ENCODE data around the gene PRKD2. TPM values are rescaled to one million over a fixed set of nuclear protein-coding genes. Genes with fewer than 3 reads are reported as not detected.

Gene PRKD2
- total RNA-seq, 4 donors from 2014 or later, result 21.0 to 36.1 (median 30.2) TPM

- Histone ChIP-seq H3K9me3 (no peaks in the 10 kb centered on the region), H3K27me3 (no peaks in the 10 kb centered on the region), H3K36me3 (peaks cover 0 to 47% (median 8%) of the 10 kb centered on the region in 3 donors), H3K4me1 (peaks cover 0 to 40% (median 7%) of the 10 kb centered on the region in 4 donors), H3K4me3 (no peak overlapping the region), H3K27ac (peak overlapping the region in 3 of 4 donors; percentile 37 to 75 (median 44))
- 63 to 70% methylated on average over 33 to 39 of the region's 39 CpGs for WGBS, 2 donors
- DNase-seq (ENCODE audit: low spot score in 2 of 2), result no peak
- TF ChIP-seq POLR2A (IDR thresholded peaks at IDR 0.05), result no peak
- no peak for TF ChIP-seq CTCF (IDR thresholded peaks at IDR 0.05)
- peak in 1 of 2 donors; percentile 45 for TF ChIP-seq EP300 (IDR thresholded peaks at IDR 0.05)
These were observed 38.4 kb upstream of the PRKD2 start for GRCh38 chr19:46755077-46755852.

GRCh38 chr19:46753420-46754155 lies 36.7 kb upstream of the PRKD2 start:
- Histone ChIP-seq H3K27me3 (no peaks in the 10 kb centered on the region), H3K4me1 (peaks cover 0 to 28% (median 6%) of the 10 kb centered on the region in 4 donors), H3K36me3 (peaks cover 0 to 62% (median 8%) of the 10 kb centered on the region in 3 donors), H3K27ac (no peak overlapping the region), H3K4me3 (no peak overlapping the region), H3K9me3 (no peaks in the 10 kb centered on the region)
- 26% methylated on average over 4 of the region's 4 CpGs for WGBS, 2 donors
- peak; percentile 39 to 51 (median 46) for TF ChIP-seq CTCF (IDR thresholded peaks at IDR 0.05)
- no peak for TF ChIP-seq EP300 (IDR thresholded peaks at IDR 0.05)
- TF ChIP-seq POLR2A (IDR thresholded peaks at IDR 0.05), result no peak
- DNase-seq (ENCODE audit: low spot score in 2 of 2), result peak in 1 of 2 donors; percentile 56

GRCh38 chr19:46748325-46749109 lies 31.6 kb upstream of the PRKD2 start:
- no peak for TF ChIP-seq POLR2A (IDR thresholded peaks at IDR 0.05)
- peak; percentile 56 to 79 (median 63) for TF ChIP-seq CTCF (IDR thresholded peaks at IDR 0.05)
- peaks cover 4 to 30% (median 19%) of the 10 kb centered on the region in 4 donors for H3K4me1 ChIP-seq
- no peak overlapping the region for H3K27ac ChIP-seq
- H3K27me3 ChIP-seq, result no peaks in the 10 kb centered on the region
- peaks cover 0 to 42% (median 0%) of the 10 kb centered on the region in 3 donors for H3K36me3 ChIP-seq
- H3K4me3 ChIP-seq, result no peak overlapping the region
- peak; percentile 45 to 87 for DNase-seq (ENCODE audit: low spot score in 2 of 2)
- 83 to 87% methylated on average over 21 of the region's 21 CpGs for WGBS, 2 donors
- no peaks in the 10 kb centered on the region for H3K9me3 ChIP-seq

- Histone ChIP-seq H3K27me3 (no peaks in the 10 kb centered on the region), H3K9me3 (no peaks in the 10 kb centered on the region), H3K4me3 (peak within 1 kb of the TSS; percentile 95 to 99 (median 96)), H3K27ac (peak within 1 kb of the TSS; percentile 95 to 98 (median 98)), H3K4me1 (peaks cover 4 to 51% (median 36%) of the 10 kb centered on the region in 4 donors), H3K36me3 (peaks cover 0 to 28% (median 0%) of the 10 kb centered on the region in 3 donors)
- TF ChIP-seq CTCF (IDR thresholded peaks at IDR 0.05) (no peak), POLR2A (IDR thresholded peaks at IDR 0.05) (peak; percentile 53 to 85), EP300 (IDR thresholded peaks at IDR 0.05) (no peak)
- 2 to 3% methylated on average over 9 to 23 of the region's 74 CpGs for WGBS, 2 donors
- DNase-seq (ENCODE audit: low spot score in 2 of 2), result no peak
These were observed 29.6 kb upstream of the PRKD2 start, which contains the start of gene STRN4 for GRCh38 chr19:46746281-46747057. Gene STRN4, minus strand, starts transcription at chr19:46746450. Its CDS starts 20 bp downstream, at chr19:46746430.

Data from tibial nerve (tissue), 4 donors.